GM19240 (cell line): ENCODE data around the gene S100A16.

Source experiments
- DNase-seq: peaks from one replicate; pipeline ENCODE4 v3.0.0; 2011; ENCODE audit warnings: low spot score; ENCODE audit not compliant: insufficient read length

The S100A16 gene

DNA sequence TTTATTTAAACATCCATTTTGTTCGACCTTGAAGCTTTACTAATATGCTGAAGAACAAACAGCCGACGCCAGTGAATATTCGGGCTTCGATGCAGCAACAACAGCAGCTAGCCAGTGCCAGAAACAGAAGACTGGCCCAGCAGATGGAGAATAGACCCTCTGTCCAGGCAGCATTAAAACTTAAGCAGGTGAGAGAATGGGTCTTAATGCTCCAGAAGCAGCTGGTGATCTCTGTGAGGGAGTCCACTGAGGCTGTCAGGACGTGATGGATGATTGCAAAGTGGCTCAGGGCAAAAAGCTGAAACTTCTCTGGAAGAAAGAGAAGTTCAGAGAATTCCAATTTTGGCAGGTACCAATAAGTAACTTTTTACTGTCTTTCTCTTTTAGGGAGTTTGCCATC is 25.3 kb upstream of the S100A16 start:
- DNase-seq: no peak

DNA sequence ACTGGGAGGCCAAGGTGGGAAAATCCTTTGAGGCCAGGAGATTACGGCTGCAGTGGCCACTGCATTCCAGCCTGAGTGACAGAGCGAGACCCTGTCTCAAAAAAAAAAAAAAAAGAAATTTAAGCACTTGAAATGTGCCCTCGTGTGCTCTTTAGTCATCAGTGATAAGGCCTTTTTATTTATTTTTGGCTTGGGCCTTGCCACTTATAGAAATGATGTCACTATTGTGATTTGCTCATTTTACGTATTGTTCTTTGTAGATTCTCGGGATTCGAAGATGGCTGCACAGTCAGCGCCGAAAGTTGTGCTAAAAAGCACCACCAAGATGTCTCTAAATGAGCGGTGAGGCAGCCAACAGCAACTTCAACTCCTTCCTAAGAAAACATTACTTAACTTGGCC is 23.4 kb upstream of the S100A16 start:
- no peak for DNase-seq

DNA sequence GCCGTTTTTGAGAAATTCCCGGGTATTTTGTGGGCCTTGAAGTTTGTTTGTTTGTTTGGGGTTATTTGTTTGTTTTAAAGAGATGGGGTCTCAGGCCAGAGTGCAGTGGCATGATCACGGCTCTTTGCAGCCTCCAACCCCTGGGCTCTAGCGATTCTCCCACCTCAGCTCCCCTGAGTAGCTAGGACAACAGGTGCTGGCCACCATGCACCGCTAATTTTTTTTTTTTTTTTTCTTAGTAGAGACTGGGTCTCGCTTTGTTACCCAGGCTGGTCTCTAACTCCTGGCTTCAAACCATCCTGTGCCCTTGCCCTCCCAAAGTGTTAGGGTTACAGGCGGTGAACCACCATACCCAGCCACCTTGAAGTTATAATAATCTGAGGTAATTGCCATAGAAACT is 22.9 kb upstream of the S100A16 start:
- DNase-seq: no peak

DNA sequence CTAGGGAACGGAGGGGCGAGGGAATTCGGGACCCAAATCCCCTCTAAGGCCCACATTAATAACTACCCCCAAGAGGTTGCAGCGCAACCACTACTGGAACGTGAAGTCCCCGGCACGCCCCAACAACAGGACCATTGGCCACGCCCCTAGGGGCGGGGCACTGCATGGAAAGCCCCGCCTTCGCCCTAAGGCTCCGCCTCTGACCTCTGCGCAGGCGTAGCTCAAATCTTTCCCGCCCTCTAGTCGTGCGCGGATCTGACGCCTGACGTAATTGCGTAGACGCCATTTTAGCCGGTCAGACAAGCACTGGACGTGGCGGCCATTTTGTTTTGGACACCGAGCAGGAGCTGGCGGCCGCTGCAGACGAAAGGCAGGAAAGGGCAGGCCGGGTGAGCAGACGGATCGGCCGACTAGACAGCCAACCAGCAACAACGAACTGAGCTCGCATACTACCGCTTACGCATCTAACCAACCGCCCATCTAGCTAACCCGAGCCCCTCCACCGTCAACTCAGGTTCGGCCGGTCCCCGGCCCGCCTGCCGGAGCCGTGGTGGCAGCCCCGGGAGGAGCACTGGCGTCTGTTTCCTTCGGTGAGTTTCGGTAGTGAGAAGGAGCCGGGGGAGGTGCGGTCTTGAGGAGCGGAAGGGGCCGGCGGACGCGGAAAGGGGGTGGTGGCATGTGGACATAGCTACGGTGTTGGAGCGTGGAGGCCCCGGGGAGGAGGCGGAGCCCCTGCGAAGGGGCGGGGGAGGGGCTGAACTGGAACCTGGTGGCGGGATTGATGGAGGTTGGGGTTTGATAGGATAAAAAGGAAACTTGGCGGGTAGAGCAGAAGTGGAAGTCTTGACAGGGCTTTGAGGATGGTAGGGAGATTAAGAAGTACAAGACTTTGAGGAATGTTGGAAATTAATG is 21.1 kb upstream of the S100A16 start, which contains the start of gene CHTOP:
TSS of gene CHTOP (plus strand) at position 313 of the 912 bp plus-strand sequence. CDS start 2,523 bp downstream, outside the sequence.
- DNase-seq: peak; percentile 95

DNA sequence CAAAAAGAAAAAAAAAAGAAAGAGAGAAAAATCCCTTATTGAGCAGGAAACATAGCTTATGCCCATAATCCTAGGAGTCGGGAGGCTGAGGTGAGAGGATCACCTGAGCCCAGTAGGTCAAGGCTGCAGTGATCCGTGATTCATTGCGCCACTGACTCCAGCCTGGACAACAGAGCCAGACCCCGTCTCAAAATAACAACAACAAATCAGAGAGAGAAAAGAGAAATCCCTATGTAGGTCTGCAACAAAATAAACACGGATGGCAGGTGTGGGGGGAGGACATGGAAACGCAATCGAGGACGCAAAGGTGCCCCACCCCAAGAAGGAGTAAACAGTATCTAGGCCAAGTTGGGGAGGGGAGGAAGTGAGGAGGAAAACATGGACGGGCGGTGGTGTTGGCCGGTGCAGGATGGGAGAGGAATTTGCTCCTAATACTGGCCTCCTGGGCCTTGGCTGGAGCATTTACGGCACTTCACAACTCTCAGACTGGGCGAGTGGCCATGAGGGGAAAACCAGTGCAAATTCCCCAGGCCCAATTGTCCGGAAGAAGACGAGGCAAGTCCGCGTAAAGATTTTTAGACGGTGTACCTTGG is 20.3 kb upstream of the S100A16 start:
- DNase-seq: no peak

DNA sequence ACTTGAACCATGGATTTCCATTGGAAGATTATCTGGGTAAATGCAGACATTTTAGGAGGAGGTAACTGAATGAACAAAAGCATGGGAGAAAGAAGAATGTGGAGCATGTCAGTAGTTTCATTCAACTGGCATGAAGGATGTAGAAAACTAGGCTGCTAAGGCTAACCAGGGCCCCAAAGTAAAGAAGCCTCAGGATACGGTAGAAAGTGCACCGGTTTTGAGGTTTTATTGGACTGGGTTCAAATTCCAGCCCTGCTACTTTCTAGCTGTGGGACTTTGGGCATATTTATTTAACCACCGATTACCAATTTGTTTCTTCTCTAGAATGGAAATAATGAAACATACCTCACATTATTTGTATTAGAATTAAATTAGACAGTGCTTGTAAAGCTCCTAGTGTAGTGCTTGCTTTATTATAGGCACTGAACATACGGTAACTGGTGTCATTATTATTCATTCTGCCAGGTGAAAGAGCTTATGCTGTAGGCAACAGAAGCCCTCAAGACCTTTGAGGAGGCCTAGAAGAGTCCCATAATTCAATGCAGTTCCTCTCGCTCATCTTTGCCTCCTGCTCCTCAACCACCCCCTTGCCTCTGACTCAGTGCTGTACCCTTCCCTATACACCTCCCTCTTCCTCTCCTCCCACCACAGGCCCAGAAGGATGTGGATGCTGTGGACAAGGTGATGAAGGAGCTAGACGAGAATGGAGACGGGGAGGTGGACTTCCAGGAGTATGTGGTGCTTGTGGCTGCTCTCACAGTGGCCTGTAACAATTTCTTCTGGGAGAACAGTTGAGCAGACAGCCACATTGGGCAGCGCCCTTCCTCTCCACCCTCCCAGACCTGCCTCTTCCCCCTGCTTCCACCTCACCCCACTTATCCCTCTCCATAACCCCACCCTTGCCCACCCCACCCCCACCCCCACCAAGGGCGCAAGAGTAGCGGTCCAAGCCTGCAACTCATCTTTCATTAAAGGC is 18.4 kb upstream of the S100A16 start:
- no peak for DNase-seq

DNA sequence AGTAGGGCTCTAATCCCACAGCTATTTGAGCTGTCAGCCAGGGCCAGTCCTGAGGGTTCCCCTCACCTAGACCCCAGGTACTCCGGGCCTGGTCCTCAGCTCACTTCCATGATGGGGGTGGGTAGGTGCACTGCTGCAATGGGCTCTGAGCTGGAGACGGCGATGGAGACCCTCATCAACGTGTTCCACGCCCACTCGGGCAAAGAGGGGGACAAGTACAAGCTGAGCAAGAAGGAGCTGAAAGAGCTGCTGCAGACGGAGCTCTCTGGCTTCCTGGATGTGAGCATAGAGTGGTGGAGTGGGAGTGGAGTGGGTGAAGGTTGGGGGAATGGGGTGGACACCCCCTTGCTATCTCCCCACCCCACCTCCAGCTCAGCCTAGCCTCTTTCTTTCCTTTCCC is 17.4 kb upstream of the S100A16 start:
- DNase-seq: no peak

DNA sequence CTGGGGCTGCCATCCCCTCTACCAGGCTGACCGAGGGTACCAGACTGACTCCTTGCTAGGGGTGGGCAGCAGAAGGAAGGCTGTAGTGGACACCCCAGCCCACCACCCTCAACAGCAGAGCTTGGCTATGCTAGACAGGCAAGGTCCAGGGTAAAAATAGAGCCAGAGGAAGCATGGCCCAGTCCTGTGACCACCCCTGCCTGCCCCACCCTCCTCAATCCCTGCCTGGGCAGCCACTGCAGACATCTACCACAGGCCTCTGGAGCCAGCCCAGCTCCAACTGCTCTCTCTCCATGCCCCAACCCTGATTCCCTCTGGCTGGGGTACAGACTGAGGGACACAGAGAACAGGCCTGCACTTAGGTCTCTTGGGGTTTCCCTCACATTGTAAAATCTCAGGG is 17.0 kb upstream of the S100A16 start:
- DNase-seq: no peak

DNA sequence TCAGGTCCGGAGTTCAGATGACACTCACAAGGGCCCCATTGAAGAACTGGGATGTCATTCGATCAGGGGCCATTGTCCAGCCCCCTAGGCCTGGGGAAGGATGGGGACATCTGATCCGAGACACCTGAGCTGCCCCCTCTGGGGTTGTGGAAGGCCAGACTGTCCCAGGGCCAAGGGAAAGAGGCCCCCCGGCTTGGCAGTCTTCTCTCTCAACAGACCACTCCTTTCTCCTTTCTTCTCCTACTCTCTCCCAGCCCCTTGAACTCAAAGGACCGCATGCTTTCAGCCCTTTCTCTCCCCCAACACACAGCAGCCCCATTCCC is 16.4 kb upstream of the S100A16 start:
- no peak for DNase-seq

DNA sequence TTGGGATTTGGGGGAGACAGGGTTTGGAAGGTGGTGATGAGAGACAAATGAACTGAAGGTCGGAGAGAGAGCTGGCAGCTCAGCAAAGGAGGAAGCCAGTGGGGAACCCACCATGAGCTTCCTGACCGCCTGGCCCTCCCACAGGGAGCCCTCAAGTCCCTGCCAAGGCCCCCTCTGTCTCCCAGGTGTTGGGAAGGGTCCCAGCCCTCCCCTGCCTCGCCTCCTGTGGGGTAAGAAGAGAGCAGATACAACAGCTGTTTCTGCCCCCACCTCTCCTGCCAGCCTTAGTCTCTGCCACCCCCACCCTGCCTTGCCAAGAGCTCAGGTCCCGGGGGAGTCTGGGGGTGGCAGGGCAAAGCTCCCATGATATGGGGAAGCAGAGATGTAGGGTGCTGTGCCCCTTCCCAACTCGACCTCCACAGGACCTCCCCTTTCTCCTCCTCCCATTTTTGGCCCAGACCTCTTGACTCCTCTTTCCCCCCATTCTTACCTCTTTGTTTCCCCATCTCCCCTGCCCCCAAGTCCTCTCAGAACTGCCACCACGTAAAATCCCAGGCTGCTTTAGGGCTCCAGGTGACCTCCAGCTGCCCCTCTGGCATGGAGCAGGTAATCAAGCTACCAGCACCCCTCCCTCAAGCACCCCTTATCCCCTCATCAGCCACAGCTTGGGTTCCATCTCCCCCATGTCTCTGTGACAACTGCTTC is 15.9 kb upstream of the S100A16 start:
- DNase-seq: no peak

DNA sequence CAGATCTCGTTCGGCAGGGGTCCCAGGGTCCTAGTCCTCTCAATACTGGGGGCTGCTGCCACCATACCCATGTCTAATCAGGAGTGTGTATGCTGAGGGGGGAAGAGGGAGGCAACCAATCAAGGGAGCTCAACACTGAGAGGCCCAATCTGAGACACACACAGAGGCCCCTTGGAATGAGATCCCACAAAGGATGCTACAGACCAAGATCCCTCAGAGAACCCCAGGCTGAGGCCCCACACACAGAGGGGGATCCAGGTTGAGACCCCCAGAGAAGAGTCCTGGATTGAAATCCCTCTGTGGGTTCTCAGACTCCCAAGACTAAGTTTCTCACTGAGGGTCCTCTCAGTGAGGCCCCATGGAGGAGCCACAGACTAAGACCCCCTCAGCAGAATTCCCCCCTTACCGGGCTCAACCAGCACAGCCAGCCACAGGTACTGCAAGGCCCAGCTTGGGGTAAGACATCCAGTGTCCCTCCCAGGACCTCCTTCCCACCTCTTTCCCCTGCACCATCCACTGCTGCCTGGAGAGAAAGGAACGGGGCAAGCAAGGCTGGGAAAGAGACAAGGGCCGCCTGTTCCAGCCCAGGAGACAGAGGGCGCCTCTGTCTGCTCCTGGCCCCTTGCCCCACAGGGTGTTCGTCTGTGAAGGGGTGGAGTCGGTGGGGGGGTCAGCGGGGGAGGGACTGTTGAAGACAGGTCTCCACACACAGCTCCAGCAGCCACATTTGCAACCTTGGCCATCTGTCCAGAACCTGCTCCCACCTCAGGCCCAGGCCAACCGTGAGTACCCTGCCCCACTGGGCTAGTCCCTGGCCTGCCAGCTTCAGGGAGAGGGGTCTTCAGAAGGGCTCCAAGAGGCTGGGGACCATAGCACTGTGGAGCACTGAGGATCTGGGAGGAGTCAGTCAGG is 15.0 kb upstream of the S100A16 start, which contains the start of gene S100A1:
TSS of gene S100A1 (plus strand) at position 720 of the 912 bp plus-strand sequence. CDS start 2,088 bp downstream, outside the sequence.
- no peak for DNase-seq

DNA sequence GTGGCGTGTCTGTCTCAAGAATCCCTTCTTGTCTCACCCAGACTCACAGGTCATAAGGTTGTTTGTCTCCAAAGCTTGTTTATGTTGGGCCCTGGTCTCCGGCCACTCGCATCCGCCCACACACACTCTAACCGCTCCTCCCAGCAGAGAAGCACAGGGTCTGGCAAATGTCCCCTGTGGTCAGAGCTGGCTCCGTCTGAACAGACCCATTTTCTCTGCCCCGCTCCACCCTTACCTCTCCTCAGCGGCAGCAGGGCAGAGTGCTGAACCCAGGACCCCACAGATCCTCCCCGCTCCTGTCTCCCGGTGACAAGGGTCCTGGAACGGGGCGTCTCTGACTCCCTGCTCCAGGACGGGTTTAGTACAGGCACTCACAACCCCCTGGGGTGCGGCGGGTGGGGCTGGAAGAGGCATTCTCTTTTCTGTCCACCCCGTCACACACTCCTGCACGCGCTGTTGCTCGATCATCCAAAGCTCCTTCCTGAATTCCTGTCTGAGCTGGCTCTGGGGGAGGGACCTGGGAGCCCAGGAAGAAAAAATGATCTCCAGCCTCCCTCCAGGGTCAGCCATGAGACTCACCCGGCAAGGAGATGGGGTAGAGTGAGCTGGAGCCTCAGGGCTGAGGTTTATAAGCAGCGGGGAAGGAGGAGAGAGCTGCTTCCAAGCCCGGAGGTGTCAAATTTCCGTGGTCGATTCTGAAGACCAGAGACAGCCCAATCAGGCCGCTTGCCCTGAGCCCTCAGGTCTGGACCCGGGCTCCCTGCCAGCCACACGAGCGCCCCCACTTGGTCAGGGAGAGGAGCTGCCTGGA is 14.2 kb upstream of the S100A16 start, which contains the start of gene S100A13:
TSS of gene S100A13 (minus strand) at position 602 of the 811 bp plus-strand sequence. CDS start 1,033 bp downstream, outside the sequence.
- DNase-seq: no peak

DNA sequence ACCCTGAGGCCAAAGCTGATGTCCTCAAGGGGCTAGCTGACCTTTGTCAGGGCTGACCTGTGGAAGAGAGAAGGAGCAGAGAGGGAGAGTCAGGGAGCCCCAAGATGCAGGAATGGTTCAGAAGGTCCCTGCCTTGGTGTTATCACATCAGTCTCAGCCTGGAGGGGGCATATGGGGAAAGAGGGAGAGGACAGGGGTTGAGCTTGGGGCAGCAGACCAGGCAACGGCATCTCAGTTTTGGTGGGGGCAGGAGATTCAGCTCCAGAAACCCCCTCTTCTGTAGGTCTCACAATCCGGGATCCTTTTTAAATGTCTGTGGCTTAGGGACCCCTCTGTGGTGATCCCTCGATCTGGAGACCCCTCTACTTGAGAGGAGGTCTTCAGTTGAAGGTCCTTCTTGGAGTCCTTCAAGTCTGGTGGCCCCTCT is 13.6 kb upstream of the S100A16 start:
- DNase-seq: no peak

DNA sequence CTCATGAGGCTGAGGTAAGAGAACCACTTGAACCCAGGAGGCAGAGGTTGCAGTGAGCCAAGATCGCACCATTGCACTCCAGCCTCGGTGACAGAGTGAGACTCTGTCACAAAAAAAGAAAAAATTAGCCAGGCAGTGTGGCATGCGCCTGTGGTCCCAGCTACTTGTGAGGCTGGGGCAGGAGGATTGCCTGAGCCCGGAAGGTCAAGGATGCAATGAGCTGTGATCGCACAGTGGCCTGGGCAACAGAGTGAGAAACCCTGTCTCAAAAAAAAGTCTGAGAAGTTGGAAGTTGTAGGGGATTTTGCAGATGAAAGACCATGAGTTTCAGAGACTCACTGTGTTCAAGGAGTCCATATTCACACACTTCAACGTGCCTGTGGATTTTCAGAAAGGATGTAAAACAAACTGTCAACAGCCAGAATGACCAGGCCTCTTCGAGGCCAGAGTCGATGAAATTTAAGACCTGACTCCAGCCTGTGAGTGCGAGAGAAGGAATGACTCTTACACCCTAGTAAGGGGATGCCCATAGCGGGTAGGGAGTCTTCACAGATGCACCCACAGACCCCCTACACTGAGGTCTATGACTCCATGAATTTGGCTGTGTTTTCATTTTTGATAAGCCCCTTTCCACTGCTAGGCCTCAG is 12.2 kb upstream of the S100A16 start:
- no peak for DNase-seq

DNA sequence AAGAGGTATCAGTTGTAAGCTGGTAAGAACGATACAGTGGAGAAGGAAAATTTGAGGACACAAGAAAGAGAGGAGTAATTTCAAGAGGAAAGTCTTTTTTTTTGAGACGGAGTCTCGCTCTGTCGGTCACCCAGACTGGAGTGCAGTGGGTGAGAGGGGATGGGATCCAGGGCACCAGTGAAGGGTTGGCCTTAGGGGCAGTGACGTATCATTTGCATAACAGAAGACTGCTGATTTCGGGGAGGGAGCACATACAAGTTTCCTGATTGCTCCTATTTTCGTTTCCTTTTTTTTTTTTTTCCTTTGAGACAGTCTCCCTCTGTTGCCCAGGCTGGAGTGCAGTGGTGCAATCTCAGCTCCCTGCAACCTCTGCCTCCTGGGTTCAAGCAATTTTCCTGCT is 10.2 kb upstream of the S100A16 start:
- DNase-seq: no peak

DNA sequence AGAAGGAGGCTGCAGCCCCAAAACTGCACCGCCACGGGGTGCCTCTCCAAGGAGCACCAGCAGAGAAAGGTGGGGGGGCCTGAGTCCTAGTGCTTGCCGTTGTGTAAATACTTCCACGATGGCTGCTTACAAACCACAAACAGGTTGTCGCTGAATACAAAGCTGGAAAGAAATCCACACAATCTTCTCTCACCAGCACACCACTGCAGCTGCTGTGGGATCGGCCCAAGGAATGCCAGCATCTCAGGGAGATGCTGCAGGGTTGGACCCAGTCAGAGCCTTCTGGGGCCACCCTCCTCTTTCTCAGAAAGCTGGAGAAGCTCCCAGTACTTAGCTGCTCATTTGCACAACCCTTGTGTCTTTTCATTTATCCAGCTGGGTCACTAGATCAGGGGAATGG is 6.2 kb upstream of the S100A16 start:
- DNase-seq: no peak

DNA sequence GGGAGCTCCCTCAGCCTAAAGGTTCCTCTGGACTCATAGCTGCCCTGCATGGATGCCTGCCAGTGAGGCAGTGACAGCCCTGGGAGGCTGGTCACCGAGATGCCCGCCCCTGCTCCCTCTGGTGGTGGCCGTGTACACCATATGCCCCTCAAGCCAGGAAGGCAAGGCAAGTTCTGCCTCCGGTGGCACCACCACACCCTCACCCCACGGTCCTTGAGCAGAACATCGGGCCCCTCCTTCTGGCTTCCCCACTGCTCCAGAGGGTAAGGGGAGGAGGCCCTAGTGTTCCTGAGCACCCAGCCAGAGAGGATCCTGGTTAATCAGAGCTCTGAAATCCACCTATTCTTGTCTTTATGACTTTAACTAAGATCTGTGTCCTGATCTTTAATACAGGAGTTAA is 4.7 kb upstream of the S100A16 start:
- peak; percentile 82 for DNase-seq

DNA sequence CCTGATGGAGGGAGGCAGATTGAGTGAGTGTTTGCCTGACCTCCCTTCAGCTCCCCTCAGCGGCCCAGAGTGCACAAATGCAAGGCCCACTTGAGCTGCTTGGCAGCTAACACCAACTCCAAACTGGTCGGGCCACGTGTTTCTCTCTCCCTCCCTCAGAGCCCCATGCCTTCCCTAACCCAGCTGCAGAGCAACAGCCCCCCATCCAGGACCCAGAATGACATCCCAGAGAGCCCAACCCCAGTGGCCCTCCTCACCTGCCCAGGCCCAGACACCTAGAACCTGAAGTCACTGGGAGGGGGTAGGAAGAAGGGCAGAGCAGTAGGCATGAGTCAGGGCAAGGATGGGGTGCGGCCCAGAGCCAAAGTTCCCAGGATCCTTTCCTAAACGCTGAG is 4.0 kb upstream of the S100A16 start:
- DNase-seq: no peak
